GM18873 (cell line): ENCODE data around the gene KCNMB2.
"Not testable (repeated sequence)": the region's sequence is repeated elsewhere in the genome, so short reads cannot be mapped to it uniquely, and the experiment has no call there.

ENCODE experiments used
- ATAC-seq: cut with Tn5 transposase; IDR thresholded peaks from one replicate; pipeline ENCODE4 v1.9.1; 2021; ENCODE audit warnings: mild to moderate bottlenecking, moderate library complexity, moderate number of reproducible peaks; ENCODE audit not compliant: unreplicated experiment, low FRiP score

The KCNMB2 gene

DNA sequence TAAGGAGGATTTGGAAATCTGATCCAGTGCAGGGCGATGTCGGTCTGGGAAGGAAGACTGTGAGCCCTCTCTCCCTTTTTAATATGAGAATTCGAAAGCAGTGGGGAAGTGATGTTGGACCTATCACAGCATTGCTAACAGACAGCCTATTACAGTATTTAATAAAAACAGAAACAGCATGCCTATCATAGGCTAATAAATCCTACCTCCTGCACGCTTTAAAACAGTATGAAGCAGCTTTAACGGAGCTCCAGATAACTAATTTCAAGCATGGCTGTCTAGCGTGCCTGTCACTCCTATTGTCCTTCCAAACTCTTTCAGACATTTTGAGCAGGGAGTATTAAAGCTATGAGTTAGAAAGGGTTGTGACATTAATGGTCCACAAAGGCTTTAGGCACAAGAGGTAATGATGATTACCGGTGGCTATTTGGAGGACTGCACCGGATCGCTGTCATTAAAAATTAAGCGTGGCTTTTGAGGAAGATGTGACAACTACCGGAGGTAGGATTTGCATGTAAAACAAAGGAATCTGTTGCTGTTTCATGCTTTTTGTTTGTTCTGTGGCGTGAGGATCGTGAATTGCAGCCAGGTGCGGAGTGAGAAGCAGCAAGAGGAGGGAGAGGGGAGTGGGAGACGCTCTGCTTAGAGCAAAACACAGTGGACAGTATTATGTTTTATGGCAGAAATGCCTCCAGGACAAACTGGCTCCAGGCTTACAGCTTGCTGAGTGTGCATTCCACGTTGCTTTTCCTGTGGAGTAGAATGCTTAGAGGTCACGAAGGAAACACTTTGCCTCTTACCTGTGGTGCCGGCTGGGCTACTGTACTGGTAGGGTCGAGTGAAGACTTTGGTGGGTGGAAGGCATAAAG is at the start of gene KCNMB2:
TSS of gene KCNMB2 (plus strand) at position 226 of the 869 bp plus-strand sequence.
- no peak for ATAC-seq

DNA sequence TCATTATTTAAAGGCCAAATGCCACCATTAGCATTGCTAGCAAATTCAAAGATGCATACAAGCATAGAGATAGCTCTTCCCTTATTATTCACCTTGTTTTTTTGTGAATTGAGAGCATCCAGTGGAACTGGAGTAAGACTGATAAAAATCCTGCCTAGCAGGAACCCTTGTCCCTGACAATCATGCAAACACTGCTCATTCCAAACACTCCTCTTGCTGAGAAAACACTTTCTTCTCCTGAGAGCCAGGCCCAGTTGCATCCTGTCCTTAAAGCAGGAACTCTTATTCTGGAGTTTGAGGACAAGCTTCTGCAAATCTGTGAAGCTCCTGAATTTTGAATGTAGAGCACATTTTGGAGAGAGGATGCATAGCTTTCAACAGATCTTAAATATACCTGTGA is 49.3 kb upstream of the KCNMB2 start:
- no peak for ATAC-seq

DNA sequence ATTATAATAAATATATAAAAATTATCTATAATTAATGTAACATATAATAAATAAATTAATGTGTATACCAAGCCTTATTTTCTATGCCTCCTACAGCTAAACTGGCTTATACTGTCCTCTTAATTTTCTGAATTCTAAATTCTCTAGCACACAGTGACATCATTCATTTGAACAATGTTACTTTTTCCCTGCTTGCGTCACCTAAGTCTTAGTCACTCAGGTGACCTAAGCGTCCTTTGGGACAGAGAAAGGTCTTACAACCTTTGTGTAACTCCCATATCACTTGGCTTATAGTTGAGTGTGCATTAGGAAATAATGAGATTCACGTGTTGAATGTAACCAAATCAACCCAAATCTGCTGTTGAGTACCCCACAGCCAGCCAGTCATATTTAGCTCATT is 48.5 kb upstream of the KCNMB2 start:
- ATAC-seq, result no peak

DNA sequence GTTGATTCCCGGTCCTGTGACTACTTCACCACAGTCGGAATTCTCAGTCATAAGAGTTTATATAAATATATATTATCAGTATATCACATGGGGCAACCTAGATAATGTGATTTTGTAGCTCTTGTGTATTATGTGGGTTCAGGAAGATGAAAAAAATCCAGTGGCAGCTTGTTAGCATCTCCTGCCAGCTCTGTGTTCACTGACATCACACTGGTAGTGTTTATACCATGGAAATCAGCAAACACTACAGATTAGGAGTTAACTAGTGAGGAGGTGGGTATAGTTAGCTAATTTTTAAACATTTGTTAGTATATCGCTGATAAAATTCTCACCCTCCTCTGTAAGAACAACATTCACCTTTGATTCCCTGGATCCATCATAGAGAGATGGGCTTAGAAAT is 44.5 kb upstream of the KCNMB2 start:
- no peak for ATAC-seq

DNA sequence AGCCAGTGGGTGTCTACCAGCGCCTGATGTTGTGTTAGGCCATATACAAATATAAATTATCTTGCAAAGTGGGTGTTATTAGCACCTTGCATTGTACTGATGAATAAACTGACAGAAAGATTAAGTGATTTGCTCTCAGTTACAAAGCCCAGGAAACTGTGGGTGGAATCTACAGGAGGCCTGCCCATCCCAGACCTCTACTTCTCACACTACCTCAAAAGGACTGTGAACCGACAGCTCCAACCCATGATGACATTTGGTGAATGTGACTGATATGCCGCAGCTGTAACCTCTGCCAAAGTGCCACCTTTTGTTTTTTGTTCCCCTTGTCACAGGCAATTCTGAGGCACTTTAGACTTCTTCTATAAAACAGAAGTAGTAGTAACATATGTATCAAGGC is 43.7 kb upstream of the KCNMB2 start:
- no peak for ATAC-seq

DNA sequence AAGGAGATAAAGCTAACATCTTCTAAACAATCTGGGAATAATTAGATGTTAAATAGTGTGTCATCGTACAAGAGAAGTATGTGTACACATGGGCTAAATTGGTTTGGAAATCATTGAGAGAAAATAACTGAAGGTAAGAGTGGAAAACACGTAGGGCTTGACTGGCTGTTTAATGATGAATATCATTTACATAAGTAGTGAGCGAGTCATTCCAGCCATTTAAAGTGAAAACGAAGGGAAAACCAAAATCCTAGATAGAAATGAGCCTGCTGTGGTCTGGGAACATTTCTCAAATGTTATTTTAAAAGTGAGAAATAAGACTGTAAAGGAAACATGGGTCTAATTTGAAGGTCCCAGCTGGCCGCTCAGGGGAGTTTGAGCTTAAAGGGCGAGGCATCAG is 41.9 kb upstream of the KCNMB2 start:
- no peak for ATAC-seq

DNA sequence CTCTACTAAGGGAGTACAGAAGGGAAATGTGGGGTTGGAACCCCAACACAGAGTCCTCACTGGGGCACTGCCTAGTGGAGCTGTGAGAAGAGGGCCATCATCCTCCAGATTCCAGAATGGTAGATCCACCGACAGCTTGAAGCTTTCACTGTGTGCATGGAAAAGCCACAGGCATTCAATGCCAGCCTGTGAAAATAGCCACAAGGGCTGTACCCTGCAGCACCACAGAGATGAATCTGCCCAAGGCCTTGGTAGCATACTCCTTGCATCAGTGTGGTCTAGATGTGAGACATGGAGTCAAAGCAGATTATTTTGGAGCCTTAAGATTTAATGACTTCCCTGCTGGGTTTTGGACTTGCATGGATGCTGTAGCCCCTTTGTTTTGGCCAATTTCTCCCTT is 39.3 kb upstream of the KCNMB2 start:
- ATAC-seq, result no peak

DNA sequence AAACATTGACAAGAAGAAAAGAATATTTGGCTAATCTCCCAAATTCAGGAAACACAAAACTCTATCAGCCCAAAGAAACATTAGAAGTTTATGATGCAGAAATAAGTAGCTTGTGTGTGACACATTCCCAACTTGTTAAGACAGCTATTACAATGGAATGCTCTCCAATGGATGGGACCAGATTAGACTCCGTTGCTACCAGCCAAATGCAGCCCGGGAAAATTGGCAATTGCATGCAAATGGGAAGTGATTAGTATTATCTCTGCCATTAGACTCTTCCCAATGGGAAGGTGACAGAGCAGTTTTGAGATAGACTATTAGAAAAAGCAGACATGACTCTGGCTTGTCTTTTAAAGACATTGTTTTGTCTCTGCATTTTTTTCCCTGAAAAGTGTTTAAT is 37.4 kb upstream of the KCNMB2 start:
- no peak for ATAC-seq

DNA sequence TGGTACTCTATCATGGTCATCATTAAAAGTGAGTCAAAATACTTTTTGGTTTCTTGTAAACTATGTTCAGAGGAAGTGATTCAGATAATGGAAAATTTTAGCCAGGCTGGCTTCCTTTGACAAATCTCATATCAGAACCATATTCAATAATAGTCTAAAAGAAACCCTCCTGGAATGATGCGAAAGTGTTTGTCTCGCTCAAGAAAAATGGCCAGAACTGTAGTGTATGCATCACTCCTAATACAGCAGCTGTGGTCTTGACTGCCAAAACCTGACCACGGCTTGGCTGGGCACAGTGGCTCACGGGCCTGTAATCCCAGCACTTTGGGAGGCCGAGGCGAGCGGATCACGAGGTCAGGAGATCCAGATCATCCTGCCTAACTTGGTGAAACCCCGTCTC is 35.6 kb upstream of the KCNMB2 start:
- no peak for ATAC-seq

DNA sequence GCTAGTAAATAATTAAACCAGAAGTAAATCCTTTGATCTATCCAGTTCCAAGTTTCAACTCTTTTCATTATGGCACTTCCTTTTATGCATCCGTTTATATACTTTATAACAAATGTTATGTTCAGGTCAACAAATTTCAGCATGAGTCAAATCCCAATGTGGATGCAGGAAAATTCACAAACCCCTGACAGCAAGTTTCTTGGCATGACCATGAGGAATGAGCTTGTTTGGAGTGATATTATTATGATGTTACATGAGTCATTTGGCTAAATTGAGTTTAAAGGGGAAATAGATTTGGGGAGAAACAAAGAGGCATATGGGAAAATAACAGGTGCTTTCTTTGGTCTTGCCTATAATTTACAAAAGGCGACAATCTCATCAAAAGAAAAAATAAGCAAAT is 32.1 kb upstream of the KCNMB2 start:
- ATAC-seq, result no peak

DNA sequence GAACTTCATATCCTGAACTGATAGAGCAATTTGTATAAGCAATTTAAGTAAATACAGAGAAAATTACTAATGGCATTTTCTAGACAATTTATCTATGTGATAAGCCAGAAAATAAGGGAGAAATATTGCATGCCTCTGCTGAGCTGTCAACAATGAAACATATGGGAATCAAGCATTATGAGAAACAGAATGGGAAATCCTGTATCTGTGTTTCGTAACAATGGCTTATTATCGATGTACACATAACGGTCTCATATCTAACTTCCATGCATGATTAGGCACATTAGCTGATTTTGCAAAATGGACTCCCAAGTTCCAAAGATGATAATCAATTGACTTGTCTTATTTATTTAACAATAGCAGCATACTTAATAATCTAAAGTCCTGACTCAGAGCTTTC is 30.4 kb upstream of the KCNMB2 start:
- no peak for ATAC-seq

DNA sequence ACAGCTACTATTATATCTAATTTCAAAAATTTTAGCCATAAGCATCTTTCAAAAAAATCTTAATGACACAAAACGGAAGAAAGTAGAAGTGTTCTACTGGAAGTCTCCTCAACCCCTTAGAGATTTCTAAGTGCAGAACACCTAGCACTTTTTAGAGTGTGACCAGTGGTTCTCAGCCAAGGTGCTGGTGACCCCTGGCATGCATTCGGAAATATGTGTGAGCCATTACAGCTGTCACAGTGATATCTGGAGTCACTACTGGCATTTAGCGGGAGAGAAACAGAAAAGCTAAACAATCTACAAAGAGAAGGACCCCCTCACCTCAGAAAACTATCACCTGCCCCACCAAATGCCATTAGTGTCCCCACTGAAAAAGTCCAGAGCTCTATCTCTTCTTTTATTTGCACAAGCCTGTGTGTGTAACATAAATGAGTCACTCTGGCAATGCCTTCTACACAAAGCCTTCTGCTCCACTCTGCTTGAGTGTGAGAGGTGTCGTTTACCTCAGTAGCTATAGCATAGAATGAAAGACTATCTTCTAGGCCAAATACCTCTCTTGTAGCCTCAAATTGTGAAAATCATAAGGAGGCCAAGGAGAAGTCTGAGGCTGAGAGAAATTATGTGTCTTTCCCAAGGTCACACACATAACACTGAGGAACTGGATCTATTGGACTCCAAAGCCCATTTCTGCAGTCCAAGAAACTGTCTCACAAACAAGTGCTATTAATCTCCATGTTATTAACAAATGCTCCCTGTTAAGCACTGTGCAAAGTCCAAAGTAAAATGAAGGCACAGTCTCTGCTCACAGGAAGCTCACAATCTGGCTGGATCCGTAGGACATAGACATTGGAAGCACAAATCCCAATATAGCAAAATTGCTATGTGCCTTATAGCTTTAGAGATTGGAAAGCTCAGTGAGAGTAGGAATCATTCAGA is 28.5 kb upstream of the KCNMB2 start:
- no peak for ATAC-seq

DNA sequence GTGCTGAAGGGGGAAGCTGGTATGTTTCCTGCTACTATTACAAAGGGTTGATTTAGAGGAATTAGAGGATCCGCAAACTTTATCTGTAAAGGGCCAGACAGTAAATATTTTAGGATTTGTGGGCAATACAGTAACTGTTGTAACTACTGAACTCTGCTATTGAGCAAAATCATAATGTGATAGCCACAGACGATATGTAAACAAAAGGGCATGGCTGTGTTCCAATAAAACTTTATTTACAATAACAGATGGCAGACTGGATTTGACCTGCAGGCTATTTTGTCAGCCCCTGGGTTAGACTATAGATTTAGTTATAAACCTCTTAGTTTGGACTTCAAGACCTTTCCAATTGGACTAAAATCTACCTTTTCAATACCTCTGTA is 27.8 kb upstream of the KCNMB2 start:
- no peak for ATAC-seq

DNA sequence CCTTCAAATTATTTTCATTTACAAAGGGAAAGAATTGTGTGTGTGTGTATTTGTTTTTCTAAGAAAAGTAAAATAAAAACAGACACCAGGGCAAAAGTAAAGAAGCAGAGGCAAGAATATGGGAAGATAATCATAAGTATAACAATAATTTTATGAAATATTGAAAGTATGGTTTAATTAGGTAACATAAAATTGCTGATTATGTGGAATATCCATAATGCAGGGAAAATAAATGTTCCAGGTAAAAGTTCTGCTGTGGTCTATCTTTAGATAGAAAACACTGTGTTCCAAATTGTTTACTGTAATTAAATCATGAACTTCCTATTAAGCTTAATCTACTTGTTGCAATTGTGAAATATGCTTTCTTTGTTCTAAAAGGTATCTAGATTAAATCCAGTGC is 25.7 kb upstream of the KCNMB2 start:
- no peak for ATAC-seq

DNA sequence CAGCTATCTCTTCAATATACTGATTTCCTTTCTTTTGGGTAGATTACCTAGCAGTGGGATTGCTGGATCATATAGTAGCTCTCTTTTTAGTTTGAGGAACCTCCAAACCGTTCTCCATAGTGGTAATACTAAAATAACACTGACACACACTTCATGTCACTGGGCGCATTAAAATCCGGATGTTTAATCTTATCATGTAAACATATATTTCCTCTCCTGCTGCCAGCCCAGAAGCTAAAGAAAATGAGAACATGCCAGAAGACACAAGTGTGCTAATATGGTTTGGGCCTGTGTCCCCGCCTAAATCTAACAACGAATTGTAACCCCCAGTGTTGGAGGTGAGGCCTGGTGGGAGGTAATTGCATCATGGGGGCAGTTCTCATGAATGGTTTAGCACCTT is 23.6 kb upstream of the KCNMB2 start:
- no peak for ATAC-seq

DNA sequence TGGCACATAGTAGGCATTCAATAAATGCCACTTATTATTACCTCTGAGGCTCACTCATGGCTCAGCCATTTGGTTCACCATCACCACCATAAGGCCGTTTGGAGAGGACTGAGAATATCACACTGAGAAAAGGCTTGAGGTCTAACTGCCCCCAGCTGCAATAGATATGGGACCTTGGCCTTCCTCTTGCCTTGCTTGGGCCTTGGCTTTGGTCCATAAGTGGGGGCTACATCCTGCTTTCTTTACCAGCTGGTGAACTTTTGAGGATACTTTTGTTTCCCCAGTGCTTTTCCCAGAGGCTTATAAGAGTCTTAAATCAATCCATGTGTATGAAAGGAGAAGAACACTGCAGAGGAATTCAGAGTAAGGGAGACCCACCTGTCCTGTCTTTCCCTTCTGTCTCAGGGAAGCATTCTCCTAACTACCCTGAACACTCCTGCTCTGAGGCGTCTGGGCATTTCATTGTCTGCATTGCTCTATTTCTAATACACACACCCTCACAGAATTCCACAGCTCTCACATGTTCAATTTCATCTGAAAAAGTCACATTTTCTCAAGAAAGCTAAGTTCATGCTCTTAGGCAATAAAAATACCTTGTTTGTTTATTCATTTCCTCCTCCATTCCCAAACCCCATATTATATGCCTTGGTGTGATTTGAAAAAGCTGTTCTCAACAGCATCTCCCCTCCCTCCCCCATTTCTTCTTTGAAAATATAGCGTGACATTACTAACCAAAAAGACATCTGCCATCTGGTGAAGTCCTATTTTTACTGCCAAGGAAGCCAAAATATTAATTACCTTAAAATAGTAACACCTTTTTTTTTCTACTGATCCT is 22.5 kb upstream of the KCNMB2 start:
- no peak for ATAC-seq

DNA sequence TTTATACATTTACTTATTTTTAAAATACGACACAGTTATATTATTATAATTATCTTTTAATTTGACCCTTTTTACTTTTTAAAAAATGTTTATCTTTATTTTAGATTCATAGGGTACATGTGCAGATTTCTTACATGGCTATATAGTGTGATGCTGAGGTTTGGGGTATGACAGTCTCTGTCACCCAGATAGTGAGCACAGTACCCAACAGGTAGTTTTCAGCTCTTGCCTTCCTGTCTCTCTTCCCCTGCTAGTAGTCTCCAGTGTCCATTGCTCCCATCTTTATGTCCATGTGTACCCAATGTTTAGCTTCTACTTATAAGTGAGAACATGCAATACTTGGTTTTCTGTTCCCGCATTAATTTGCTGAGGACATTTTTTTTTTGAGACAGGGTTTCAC is 21.8 kb upstream of the KCNMB2 start:
- no peak for ATAC-seq

DNA sequence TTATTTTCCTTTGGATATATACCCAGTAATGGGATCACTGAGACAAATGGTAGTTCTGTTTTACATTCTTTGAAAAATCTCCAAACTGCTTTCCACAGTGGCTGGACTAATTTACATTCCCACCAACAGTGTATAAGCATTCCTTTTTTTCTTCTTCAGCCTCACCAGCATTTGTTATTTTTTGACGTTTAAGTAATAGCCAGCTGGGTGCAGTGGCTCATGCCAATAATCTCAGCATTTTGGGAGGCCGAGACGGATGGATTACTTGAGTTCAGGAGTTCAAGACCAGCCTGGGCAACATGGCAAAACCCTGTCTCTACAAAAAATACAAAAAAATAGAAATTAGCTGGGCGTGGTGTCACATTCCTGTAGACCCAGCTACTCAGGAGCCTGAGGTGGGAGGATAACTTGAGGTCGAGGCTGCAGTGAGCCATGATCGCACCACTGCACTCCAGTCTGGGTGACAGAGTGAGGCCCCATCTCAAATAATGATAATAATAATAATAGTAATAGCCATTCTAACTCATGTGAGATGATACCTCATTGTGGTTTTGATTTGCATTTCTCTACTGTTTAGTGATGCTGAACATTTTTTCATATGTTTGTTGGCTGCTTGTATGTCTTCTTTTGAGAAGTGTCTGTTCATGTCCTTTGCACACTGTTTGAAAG is 21.0 kb upstream of the KCNMB2 start:
- not testable (repeated sequence) for ATAC-seq

DNA sequence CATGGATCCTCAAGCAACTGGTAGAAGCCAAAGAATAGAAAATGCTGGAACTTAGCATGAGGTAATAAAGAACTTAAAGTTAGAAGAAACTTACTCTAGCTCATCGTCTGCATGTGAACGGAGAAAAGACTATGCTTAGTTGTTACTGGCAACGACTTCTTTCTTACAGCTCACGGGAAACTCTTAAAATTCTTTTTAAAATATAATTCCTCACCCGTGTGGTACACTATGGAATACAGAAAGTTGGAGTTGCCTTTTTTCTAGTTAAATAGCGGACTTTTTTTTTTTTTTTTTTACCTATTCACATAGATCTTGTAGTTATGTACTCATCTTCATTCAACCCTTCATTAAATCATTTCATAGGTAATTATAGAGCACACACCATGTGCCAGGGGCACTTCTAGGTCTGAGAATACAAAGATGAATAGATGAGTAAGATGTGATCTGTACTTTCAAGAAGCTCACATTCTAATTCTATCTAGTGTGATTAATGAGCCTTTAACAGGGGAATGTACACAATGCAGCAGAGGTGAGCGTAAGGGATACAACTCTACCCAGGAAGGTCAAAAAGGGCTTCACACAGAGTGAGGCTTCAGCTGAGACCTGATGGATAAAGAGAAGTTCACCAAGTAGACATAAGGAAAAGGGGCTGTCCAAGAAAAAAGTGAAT is 18.4 kb upstream of the KCNMB2 start:
- no peak for ATAC-seq
